Body of pancreas (tissue), 4 donors: ENCODE measurements around the gene SLC23A1.

ENCODE experiments used
- POLR2A ChIP-seq, 3 donors: fragments of 450-650 bp; IDR thresholded peaks; one replicate each; pipeline ENCODE4 v1.6.1; 2016; ENCODE audit warnings: antibody characterized with exemption in 3 of 3, mild to moderate bottlenecking in 2 of 3
- TF ChIP-seq, protein P1 (sequence below), 7 experiments: fragments of 450-650 bp in 4 of 7; fragments of 200-600 bp in 3 of 7; sonication (generic) in 3 of 7; IDR thresholded peaks; one replicate each; pipeline ENCODE4 v1.5.1; 2016 to 2019; ENCODE audit warnings: antibody characterized with exemption in 7 of 7

DNA sequence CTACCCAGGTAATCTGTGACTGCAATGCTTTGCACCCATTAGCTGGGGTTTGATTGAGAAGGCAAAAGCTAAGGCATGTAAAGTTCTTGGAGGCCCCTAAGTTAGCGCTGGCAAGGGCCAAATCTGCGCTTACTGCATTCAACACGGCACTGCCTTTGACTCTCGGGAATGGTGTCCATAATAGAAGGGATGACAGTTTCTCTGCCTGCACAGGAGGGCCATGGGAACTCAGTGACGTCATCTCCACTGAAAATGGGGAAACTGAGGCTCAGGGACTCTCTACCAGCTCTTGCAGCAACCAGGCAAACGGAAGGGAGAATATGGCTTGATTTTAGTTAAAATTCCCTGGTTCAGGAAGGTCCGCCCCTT is 20.3 kb upstream of the SLC23A1 start:
- TF ChIP-seq POLR2A (IDR thresholded peaks at IDR 0.05): no peak
- TF ChIP-seq, protein P1, sequence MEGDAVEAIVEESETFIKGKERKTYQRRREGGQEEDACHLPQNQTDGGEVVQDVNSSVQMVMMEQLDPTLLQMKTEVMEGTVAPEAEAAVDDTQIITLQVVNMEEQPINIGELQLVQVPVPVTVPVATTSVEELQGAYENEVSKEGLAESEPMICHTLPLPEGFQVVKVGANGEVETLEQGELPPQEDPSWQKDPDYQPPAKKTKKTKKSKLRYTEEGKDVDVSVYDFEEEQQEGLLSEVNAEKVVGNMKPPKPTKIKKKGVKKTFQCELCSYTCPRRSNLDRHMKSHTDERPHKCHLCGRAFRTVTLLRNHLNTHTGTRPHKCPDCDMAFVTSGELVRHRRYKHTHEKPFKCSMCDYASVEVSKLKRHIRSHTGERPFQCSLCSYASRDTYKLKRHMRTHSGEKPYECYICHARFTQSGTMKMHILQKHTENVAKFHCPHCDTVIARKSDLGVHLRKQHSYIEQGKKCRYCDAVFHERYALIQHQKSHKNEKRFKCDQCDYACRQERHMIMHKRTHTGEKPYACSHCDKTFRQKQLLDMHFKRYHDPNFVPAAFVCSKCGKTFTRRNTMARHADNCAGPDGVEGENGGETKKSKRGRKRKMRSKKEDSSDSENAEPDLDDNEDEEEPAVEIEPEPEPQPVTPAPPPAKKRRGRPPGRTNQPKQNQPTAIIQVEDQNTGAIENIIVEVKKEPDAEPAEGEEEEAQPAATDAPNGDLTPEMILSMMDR (IDR thresholded peaks at IDR 0.05): no peak
